Ishikawa (cell line): ENCODE results near the gene PACS1.

ENCODE experiments used
- FOXM1 ChIP-seq: IDR thresholded peaks from 2 replicates; pipeline ENCODE4 v1.6.1; 2012; ENCODE audit warnings: low read depth, borderline replicate concordance
- TAF1 ChIP-seq: IDR thresholded peaks from 2 replicates; pipeline ENCODE4 v1.6.1; 2012; ENCODE audit warnings: low read depth, mild to moderate bottlenecking

DNA sequence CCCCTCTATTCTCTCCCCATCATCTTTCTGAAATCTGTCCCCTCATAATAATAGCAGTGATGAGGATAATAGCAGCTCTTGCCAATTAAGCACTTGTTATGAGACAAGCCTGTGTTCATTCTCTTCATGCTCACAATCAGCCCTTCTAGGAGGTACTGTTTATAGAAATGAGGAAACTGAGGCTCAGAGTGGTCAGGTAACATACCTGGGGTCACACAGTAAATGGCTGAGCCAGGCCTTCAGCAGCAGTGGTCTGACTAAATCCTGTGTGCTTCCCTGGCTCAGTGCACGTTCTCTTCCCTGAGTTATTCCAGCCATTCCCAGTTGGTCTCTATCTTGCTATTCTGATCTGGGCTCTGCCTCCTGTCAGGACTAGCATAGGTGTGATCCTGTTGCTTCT, 204.1 kb downstream of the PACS1 start:
- TF ChIP-seq FOXM1 (no peak), TAF1 (no peak)
